ENCODE data around the gene ZFHX2.

DNA sequence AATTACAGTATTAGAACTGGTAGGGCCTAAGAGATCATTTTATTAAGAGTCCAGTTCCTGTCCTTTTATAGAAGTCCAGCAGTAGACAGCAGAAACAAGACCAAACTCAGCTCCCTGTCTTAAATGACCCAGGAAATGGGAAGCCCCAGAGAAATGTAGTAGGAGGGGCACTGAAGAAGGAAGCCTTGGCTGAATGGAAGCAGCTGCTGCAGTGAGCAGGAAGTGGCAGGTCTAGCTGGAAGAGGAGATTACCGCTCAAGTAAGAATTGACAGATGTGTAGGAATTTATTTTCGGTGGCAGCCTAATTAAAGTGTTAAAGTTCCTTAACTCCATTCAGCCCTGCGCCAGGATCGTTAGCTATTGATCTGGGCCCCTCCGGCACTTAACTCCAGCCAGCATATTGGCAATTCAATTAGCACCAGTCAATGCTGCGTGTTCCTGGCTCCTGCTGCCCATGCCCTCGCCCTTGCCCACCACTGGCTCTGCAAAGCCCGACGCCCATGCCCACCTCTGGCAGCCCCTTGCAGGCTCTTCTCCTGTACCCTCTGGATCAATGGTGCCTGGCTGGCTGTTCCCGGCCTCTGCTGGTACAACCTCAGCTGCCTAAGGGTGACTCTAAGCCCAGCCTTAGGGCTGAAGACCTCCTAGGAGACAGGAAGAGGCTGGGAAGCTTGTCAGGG, 21.1 kb downstream of the ZFHX2 start:
- no peak for TF ChIP-seq TCF12 (IDR thresholded peaks at IDR 0.05)
- TF ChIP-seq TCF12 (CRISPR knock-in tag; IDR thresholded peaks at IDR 0.05): no peak
- no peak for TF ChIP-seq NFRKB (IDR thresholded peaks at IDR 0.05)
- TF ChIP-seq RNF2 (conservative IDR thresholded peaks at IDR 0.05; ENCODE audit: low read depth): no peak
- TF ChIP-seq ZBTB7A (CRISPR knock-in tag; IDR thresholded peaks at IDR 0.05): no peak
- no peak for TF ChIP-seq GABPA (IDR thresholded peaks at IDR 0.05; ENCODE audit: low read depth, low read length)
- no peak for TF ChIP-seq GABPA (CRISPR knock-in tag; IDR thresholded peaks at IDR 0.05; ENCODE audit: low read depth)
- no peak for TF ChIP-seq SETDB1 (CRISPR knock-in tag; IDR thresholded peaks at IDR 0.05; ENCODE audit: borderline replicate concordance)
- no peak for TF ChIP-seq POLR2AphosphoS5 (IDR thresholded peaks at IDR 0.05; ENCODE audit: low read depth, low read length)
- TF ChIP-seq ZNF232 (CRISPR knock-in tag; IDR thresholded peaks at IDR 0.05; ENCODE audit: borderline replicate concordance): no peak

All from HepG2 (cell line).